HEK293 (cell line): ENCODE measurements around the gene ADI1.
"Not testable (repeated sequence)": the region's sequence is repeated elsewhere in the genome, so short reads cannot be mapped to it uniquely, and the experiment has no call there.

ENCODE experiments used
- CTCF ChIA-PET: fragments of 350-600 bp; formaldehyde crosslinking; extraction: SDS; loops from one replicate; lab custom pipeline; 2021; ENCODE audit warnings: antibody characterized with exemption; lab: Yijun Ruan, JAX
- POLR2A ChIA-PET: fragments of 300-600 bp; formaldehyde crosslinking; extraction: SDS; loops from one replicate; lab custom pipeline; 2020; ENCODE audit warnings: antibody characterized with exemption, inconsistent platforms; lab: Yijun Ruan, JAX
- H3K27ac ChIP-seq: fragments of 200-500 bp; sonication (Bioruptor generic); 2 replicates; pipeline ENCODE4 v1.5.1; 2014; ENCODE audit warnings: low read depth, low read length, control low read depth, inconsistent platforms; ENCODE audit errors: extremely low read depth
- H3K36me3 ChIP-seq, 2 experiments: fragments of 200-500 bp in 1 of 2; sonication (Bioruptor generic) in 1 of 2; 1 replicate in 1 of 2; 2 replicates in 1 of 2; pipeline ENCODE4 v1.5.1; 2014 to 2017; ENCODE audit warnings: inconsistent platforms in 2 of 2, low read length in 2 of 2; ENCODE audit not compliant: control insufficient read depth in 2 of 2, insufficient read depth in 1 of 2
- H3K4me1 ChIP-seq: fragments of 200-500 bp; sonication (Bioruptor generic); 2 replicates; pipeline ENCODE4 v1.5.1; 2014; ENCODE audit warnings: mild to moderate bottlenecking, low read length, inconsistent platforms; ENCODE audit not compliant: control insufficient read depth, insufficient read depth
- H3K4me3 ChIP-seq: 2 replicates; pipeline ENCODE4 v1.5.1; 2011; ENCODE audit warnings: low read depth, mild to moderate bottlenecking, control low read depth, low read length, moderate library complexity
- H3K9me3 ChIP-seq: fragments of 200-500 bp; sonication (Bioruptor generic); 2 replicates; pipeline ENCODE4 v1.5.1; 2014; ENCODE audit warnings: low read depth, low read length, inconsistent platforms; ENCODE audit not compliant: control insufficient read depth, insufficient read depth
- BCL11B ChIP-seq: fragments of 450-650 bp; formaldehyde crosslinking; IDR thresholded peaks from 2 replicates; pipeline ENCODE4 v1.5.1; 2016; ENCODE audit warnings: low read depth, missing biosample characterization, missing genetic modification characterization
- HOXA7 ChIP-seq: sonication (generic); formaldehyde crosslinking; IDR thresholded peaks from 2 replicates; pipeline ENCODE4 v1.8.1; 2022; ENCODE audit warnings: missing genetic modification reagents, borderline replicate concordance
- HOXC10 ChIP-seq: sonication (generic); formaldehyde crosslinking; IDR thresholded peaks from 2 replicates; pipeline ENCODE4 v1.8.1; 2023; ENCODE audit warnings: mild to moderate bottlenecking, missing genetic modification reagents
- SCRT2 ChIP-seq: fragments of 450-650 bp; formaldehyde crosslinking; IDR thresholded peaks from 2 replicates; pipeline ENCODE4 v1.5.1; 2016; ENCODE audit warnings: missing biosample characterization, missing genetic modification characterization
- YY1 ChIP-seq: fragments of 450-650 bp; formaldehyde crosslinking; IDR thresholded peaks from 2 replicates; pipeline ENCODE4 v1.5.1; 2018; ENCODE audit warnings: missing biosample characterization, missing genetic modification characterization
- ZBTB20 ChIP-seq: fragments of 450-650 bp; formaldehyde crosslinking; IDR thresholded peaks from 2 replicates; pipeline ENCODE4 v1.5.1; 2016; ENCODE audit warnings: missing biosample characterization, missing genetic modification characterization
- ZFHX2 ChIP-seq: fragments of 450-650 bp; formaldehyde crosslinking; conservative IDR thresholded peaks from 2 replicates; pipeline ENCODE4 v1.5.1; 2016; ENCODE audit warnings: missing biosample characterization, missing genetic modification characterization
- ZIC2 ChIP-seq: fragments of 450-650 bp; formaldehyde crosslinking; IDR thresholded peaks from 2 replicates; pipeline ENCODE4 v1.5.1; 2016; ENCODE audit warnings: missing biosample characterization, missing genetic modification characterization
- ZNF10 ChIP-seq: fragments of 450-650 bp; formaldehyde crosslinking; IDR thresholded peaks from 2 replicates; pipeline ENCODE4 v1.5.1; 2017; ENCODE audit warnings: missing biosample characterization, missing genetic modification characterization
- ZNF404 ChIP-seq: fragments of 450-650 bp; formaldehyde crosslinking; IDR thresholded peaks from 2 replicates; pipeline ENCODE4 v1.5.1; 2017; ENCODE audit warnings: missing biosample characterization, missing genetic modification characterization
- ZNF423 ChIP-seq: fragments of 450-650 bp; formaldehyde crosslinking; IDR thresholded peaks from 2 replicates; pipeline ENCODE4 v1.5.1; 2016; ENCODE audit warnings: missing biosample characterization, missing genetic modification characterization
- ZNF501 ChIP-seq: fragments of 450-650 bp; formaldehyde crosslinking; IDR thresholded peaks from 2 replicates; pipeline ENCODE4 v1.5.1; 2016; ENCODE audit warnings: missing biosample characterization, missing genetic modification characterization
- ZNF544 ChIP-seq: fragments of 450-650 bp; formaldehyde crosslinking; IDR thresholded peaks from 2 replicates; pipeline ENCODE4 v1.5.0; 2017; ENCODE audit warnings: missing biosample characterization, missing genetic modification characterization
- ZNF660 ChIP-seq: fragments of 450-650 bp; IDR thresholded peaks from 2 replicates; pipeline ENCODE4 v1.5.1; 2018; ENCODE audit warnings: missing biosample characterization, mild to moderate bottlenecking, missing genetic modification characterization
- ZNF670 ChIP-seq: fragments of 450-650 bp; formaldehyde crosslinking; IDR thresholded peaks from 2 replicates; pipeline ENCODE4 v1.5.1; 2016; ENCODE audit warnings: missing biosample characterization, missing genetic modification characterization, low read depth
- TF ChIP-seq, protein P1 (sequence below): fragments of 450-650 bp; formaldehyde crosslinking; IDR thresholded peaks from 2 replicates; pipeline ENCODE4 v1.5.1; 2016; ENCODE audit warnings: missing biosample characterization, missing genetic modification characterization
- TF ChIP-seq, protein P2 (sequence below): fragments of 450-650 bp; formaldehyde crosslinking; IDR thresholded peaks from 2 replicates; pipeline ENCODE4 v1.5.1; 2016; ENCODE audit warnings: missing biosample characterization, missing genetic modification characterization
- TF ChIP-seq, protein P3 (sequence below): fragments of 450-650 bp; formaldehyde crosslinking; IDR thresholded peaks from 2 replicates; pipeline ENCODE4 v1.5.1; 2016; ENCODE audit warnings: missing biosample characterization, missing genetic modification characterization, borderline replicate concordance
- TF ChIP-seq, protein P4 (sequence below): fragments of 450-650 bp; formaldehyde crosslinking; IDR thresholded peaks from 2 replicates; pipeline ENCODE4 v1.5.1; 2016; ENCODE audit warnings: missing biosample characterization, missing genetic modification characterization, borderline replicate concordance

ADI1 gene

DNA sequence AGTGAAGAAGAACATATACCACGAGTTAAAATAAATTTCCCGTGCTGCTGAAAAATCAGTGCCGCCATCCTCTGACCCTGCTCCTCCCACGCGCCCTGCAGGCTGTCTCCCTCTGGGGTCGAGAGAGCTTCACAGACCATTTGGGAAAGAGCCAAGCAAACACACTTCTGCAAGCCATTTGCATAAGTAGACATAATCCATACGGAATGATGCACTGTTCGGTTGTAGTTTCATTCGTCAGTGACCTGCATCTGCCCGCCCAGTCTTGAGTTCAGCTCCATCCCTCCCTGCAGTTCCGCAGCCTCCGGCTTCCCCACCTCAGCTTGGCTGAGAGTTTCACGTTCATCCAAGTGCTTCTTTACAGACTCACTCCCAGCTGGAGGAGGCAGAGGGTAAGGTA is 70.2 kb downstream of the ADI1 start:
- peaks cover 4 to 81% of the 10 kb centered on the region in 2 experiments; a peak in 2 of 3 replicates for H3K36me3 ChIP-seq
- ChIA-PET CTCF (interaction anchor here (0.9 kb wide), 1 partner anchor 13 kb away, joined by 3 read pairs; no protein-coding TSS in a partner anchor), POLR2A (no interaction called here)

DNA sequence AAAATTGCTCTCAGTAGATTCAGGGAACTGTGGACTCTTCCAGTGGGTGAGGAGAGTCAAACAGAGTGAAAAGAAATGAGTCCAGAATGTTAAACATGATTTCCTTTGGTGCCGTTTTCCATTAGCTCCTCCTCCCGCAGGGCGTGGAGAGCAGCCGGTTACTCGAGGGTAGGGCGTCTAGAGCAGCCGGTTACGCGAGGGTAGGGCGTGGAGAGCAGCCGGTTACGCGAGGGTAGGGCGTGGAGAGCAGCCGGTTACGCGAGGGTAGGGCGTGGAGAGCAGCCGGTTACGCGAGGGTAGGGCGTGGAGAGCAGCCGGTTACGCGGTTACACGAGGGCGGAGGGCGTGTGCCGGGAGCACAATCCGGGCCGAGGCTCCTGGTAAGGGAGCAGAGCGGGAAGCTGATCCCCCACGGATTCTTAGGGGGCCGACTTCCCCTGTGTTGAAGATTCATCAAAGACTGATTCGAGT is 70.9 kb downstream of the ADI1 start:
- CTCF ChIA-PET, result interaction anchor here (0.9 kb wide), 1 partner anchor 13 kb away, joined by 3 read pairs; no protein-coding TSS in a partner anchor
- H3K27ac ChIP-seq, H3K4me3 ChIP-seq, POLR2A ChIA-PET, H3K9me3 ChIP-seq, H3K4me1 ChIP-seq: not testable (repeated sequence)
- peaks cover 4 to 83% of the 10 kb centered on the region in 2 experiments; a peak in 2 of 3 replicates for H3K36me3 ChIP-seq

More for the DNA sequence above, 70.2 kb downstream of the ADI1 start:
- H3K9me3 ChIP-seq, result no peaks in the 10 kb centered on the region
- H3K4me3 ChIP-seq, result no peak overlapping the region
- TF ChIP-seq YY1 (tag by site-specific recombination) (no peak), ZFHX2 (tag by site-specific recombination) (no peak), HOXA7 (CRISPR knock-in tag) (no peak), ZNF404 (tag by site-specific recombination) (no peak), ZNF670 (no peak)
- TF ChIP-seq, protein P1, sequence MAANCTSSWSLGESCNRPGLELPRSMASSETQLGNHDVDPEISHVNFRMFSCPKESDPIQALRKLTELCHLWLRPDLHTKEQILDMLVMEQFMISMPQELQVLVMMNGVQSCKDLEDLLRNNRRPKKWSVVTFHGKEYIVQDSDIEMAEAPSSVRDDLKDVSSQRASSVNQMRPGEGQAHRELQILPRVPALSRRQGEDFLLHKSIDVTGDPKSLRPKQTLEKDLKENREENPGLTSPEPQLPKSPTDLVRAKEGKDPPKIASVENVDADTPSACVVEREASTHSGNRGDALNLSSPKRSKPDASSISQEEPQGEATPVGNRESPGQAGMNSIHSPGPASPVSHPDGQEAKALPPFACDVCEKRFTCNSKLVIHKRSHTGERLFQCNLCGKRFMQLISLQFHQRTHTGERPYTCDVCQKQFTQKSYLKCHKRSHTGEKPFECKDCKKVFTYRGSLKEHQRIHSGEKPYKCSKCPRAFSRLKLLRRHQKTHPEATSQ (tag by site-specific recombination), result no peak
- TF ChIP-seq, protein P2, sequence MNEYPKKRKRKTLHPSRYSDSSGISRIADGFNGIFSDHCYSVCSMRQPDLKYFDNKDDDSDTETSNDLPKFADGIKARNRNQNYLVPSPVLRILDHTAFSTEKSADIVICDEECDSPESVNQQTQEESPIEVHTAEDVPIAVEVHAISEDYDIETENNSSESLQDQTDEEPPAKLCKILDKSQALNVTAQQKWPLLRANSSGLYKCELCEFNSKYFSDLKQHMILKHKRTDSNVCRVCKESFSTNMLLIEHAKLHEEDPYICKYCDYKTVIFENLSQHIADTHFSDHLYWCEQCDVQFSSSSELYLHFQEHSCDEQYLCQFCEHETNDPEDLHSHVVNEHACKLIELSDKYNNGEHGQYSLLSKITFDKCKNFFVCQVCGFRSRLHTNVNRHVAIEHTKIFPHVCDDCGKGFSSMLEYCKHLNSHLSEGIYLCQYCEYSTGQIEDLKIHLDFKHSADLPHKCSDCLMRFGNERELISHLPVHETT, result no peak
- TF ChIP-seq, all 188 proteins: peak for 0
- no peaks in the 10 kb centered on the region for H3K4me1 ChIP-seq
- H3K27ac ChIP-seq, result no peak overlapping the region

DNA sequence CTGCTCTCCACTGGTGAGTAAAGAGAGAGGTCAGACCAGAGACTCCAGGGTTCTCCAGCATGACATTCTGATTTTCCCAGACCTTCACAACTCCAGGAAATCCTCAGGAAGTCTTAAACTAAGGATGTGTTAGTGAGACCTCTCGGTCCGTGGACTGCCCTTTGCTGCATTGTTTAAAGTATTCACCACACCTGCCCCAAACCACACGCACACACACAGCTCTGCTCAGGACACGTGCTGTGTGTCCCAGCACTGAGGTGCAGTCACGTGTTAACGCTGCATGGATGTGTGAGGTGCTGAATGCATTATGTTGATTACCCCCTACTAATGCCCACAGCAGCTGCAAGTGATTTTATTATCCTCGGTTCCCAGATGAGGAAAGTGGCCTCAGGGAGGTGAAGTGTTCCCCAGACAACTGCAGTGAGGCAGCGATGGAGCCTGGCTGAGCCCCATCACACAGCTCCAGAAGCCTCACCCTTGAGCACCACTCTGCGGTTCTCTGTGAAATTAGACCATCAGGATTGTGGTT is 71.5 kb downstream of the ADI1 start:
- Histone ChIP-seq H3K9me3 (no peaks in the 10 kb centered on the region), H3K4me3 (no peak overlapping the region), H3K27ac (no peak overlapping the region), H3K36me3 (peaks cover 4 to 82% of the 10 kb centered on the region in 2 experiments; a peak in 2 of 3 replicates), H3K4me1 (no peaks in the 10 kb centered on the region)
- POLR2A ChIA-PET, result no interaction called here
- CTCF ChIA-PET, result interaction anchor here (1.8 kb wide), 1 partner anchor 24 kb away, joined by 8 read pairs; no protein-coding TSS in a partner anchor
- TF ChIP-seq ZNF660 (no peak), SCRT2 (tag by site-specific recombination) (no peak), ZNF404 (tag by site-specific recombination) (no peak), ZIC2 (tag by site-specific recombination) (no peak), HOXC10 (CRISPR knock-in tag) (no peak), ZBTB20 (tag by site-specific recombination) (no peak), ZNF501 (tag by site-specific recombination) (no peak), ZNF544 (tag by site-specific recombination) (no peak), ZNF423 (no peak), ZNF10 (tag by site-specific recombination) (no peak), BCL11B (tag by site-specific recombination) (no peak)
- TF ChIP-seq, protein P3, sequence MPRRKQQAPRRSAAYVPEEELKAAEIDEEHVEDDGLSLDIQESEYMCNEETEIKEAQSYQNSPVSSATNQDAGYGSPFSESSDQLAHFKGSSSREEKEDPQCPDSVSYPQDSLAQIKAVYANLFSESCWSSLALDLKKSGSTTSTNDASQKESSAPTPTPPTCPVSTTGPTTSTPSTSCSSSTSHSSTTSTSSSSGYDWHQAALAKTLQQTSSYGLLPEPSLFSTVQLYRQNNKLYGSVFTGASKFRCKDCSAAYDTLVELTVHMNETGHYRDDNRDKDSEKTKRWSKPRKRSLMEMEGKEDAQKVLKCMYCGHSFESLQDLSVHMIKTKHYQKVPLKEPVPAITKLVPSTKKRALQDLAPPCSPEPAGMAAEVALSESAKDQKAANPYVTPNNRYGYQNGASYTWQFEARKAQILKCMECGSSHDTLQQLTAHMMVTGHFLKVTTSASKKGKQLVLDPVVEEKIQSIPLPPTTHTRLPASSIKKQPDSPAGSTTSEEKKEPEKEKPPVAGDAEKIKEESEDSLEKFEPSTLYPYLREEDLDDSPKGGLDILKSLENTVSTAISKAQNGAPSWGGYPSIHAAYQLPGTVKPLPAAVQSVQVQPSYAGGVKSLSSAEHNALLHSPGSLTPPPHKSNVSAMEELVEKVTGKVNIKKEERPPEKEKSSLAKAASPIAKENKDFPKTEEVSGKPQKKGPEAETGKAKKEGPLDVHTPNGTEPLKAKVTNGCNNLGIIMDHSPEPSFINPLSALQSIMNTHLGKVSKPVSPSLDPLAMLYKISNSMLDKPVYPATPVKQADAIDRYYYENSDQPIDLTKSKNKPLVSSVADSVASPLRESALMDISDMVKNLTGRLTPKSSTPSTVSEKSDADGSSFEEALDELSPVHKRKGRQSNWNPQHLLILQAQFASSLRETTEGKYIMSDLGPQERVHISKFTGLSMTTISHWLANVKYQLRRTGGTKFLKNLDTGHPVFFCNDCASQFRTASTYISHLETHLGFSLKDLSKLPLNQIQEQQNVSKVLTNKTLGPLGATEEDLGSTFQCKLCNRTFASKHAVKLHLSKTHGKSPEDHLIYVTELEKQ, result no peak
- TF ChIP-seq, protein P4, sequence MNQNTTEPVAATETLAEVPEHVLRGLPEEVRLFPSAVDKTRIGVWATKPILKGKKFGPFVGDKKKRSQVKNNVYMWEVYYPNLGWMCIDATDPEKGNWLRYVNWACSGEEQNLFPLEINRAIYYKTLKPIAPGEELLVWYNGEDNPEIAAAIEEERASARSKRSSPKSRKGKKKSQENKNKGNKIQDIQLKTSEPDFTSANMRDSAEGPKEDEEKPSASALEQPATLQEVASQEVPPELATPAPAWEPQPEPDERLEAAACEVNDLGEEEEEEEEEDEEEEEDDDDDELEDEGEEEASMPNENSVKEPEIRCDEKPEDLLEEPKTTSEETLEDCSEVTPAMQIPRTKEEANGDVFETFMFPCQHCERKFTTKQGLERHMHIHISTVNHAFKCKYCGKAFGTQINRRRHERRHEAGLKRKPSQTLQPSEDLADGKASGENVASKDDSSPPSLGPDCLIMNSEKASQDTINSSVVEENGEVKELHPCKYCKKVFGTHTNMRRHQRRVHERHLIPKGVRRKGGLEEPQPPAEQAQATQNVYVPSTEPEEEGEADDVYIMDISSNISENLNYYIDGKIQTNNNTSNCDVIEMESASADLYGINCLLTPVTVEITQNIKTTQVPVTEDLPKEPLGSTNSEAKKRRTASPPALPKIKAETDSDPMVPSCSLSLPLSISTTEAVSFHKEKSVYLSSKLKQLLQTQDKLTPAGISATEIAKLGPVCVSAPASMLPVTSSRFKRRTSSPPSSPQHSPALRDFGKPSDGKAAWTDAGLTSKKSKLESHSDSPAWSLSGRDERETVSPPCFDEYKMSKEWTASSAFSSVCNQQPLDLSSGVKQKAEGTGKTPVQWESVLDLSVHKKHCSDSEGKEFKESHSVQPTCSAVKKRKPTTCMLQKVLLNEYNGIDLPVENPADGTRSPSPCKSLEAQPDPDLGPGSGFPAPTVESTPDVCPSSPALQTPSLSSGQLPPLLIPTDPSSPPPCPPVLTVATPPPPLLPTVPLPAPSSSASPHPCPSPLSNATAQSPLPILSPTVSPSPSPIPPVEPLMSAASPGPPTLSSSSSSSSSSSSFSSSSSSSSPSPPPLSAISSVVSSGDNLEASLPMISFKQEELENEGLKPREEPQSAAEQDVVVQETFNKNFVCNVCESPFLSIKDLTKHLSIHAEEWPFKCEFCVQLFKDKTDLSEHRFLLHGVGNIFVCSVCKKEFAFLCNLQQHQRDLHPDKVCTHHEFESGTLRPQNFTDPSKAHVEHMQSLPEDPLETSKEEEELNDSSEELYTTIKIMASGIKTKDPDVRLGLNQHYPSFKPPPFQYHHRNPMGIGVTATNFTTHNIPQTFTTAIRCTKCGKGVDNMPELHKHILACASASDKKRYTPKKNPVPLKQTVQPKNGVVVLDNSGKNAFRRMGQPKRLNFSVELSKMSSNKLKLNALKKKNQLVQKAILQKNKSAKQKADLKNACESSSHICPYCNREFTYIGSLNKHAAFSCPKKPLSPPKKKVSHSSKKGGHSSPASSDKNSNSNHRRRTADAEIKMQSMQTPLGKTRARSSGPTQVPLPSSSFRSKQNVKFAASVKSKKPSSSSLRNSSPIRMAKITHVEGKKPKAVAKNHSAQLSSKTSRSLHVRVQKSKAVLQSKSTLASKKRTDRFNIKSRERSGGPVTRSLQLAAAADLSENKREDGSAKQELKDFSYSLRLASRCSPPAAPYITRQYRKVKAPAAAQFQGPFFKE (tag by site-specific recombination), result no peak
